Neural cell (in vitro differentiated cells): Measurements from ENCODE around the gene MAB21L4. TPM values are rescaled to one million over a fixed set of nuclear protein-coding genes. Genes with fewer than 3 reads are reported as not detected.

Experiments
- H2AFZ ChIP-seq: fragments of 200-600, 300-800 bp; sonication (generic), shearing (Covaris generic); 2 replicates; pipeline ENCODE4 v1.6.0; 2014; ENCODE audit warnings: low read depth, mild to moderate bottlenecking, antibody characterized with exemption, low read length, moderate library complexity
- H3F3A ChIP-seq: fragments of 200-600 bp; shearing (Covaris generic); 2 replicates; pipeline ENCODE4 v1.6.1; 2016; ENCODE audit warnings: mild to moderate bottlenecking, moderate library complexity, mixed read lengths, antibody characterized with exemption, low read length; ENCODE audit not compliant: insufficient read depth, poor library complexity, severe bottlenecking
- H3K27ac ChIP-seq: fragments of 200-600, 300-800 bp; sonication (generic), shearing (Covaris generic); 2 replicates; pipeline ENCODE4 v1.5.1; 2014; ENCODE audit warnings: mild to moderate bottlenecking, low read length, moderate library complexity
- H3K27me3 ChIP-seq: fragments of 300-800, 200-600 bp; sonication (generic), shearing (Covaris generic); 2 replicates; pipeline ENCODE4 v1.6.0; 2014; ENCODE audit warnings: mild to moderate bottlenecking, low read depth, low read length, moderate library complexity; ENCODE audit not compliant: insufficient read depth
- H3K36me3 ChIP-seq: fragments of 300-800, 200-600 bp; sonication (generic), shearing (Covaris generic); 2 replicates; pipeline ENCODE4 v1.5.1; 2014; ENCODE audit warnings: mild to moderate bottlenecking, antibody characterized with exemption, low read length, moderate library complexity; ENCODE audit not compliant: insufficient read depth
- H3K4me2 ChIP-seq: fragments of 300-800, 200-600 bp; sonication (generic), shearing (Covaris generic); 2 replicates; pipeline ENCODE4 v1.6.0; 2014; ENCODE audit warnings: mild to moderate bottlenecking, low read length
- H3K4me3 ChIP-seq: fragments of 300-800, 200-600 bp; sonication (generic), shearing (Covaris generic); 2 replicates; pipeline ENCODE4 v1.5.1; 2014; ENCODE audit warnings: mild to moderate bottlenecking, low read length, moderate library complexity
- H3K79me2 ChIP-seq: fragments of 200-600 bp; shearing (Covaris generic); replicated peaks from 2 replicates; pipeline ENCODE4 v1.6.0; 2014; ENCODE audit warnings: mild to moderate bottlenecking, low read length, moderate library complexity; ENCODE audit not compliant: insufficient read depth
- H3K9ac ChIP-seq: fragments of 300-800, 200-600 bp; sonication (generic), shearing (Covaris generic); 2 replicates; pipeline ENCODE4 v1.6.1; 2016; ENCODE audit warnings: mild to moderate bottlenecking, low read length, mixed read lengths
- H3K9me2 ChIP-seq: fragments of 200-600 bp; shearing (Covaris generic); 2 replicates; pipeline ENCODE4 v1.6.1; 2016; ENCODE audit warnings: mild to moderate bottlenecking, low read length, mixed read lengths; ENCODE audit not compliant: insufficient read depth
- H3K9me3 ChIP-seq: fragments of 200-600, 300-800 bp; sonication (generic), shearing (Covaris generic); 2 replicates; pipeline ENCODE4 v1.6.1; 2016; ENCODE audit warnings: mild to moderate bottlenecking, mixed run types, low read length, moderate library complexity, mixed read lengths
- H4K20me1 ChIP-seq: fragments of 200-600 bp; shearing (Covaris generic); 2 replicates; pipeline ENCODE4 v1.6.1; 2016; ENCODE audit warnings: mild to moderate bottlenecking, mixed run types; ENCODE audit not compliant: insufficient read depth
- CTCF ChIP-seq: fragments of 450-650 bp; IDR thresholded peaks from 2 replicates; pipeline ENCODE4 v1.5.1; 2014; ENCODE audit warnings: antibody characterized with exemption, mild to moderate bottlenecking, moderate library complexity; ENCODE audit not compliant: poor library complexity, severe bottlenecking
- EP300 ChIP-seq: fragments of 450-650 bp; conservative IDR thresholded peaks from 2 replicates; pipeline ENCODE4 v1.6.1; 2014; ENCODE audit warnings: antibody characterized with exemption, mild to moderate bottlenecking, moderate library complexity; ENCODE audit not compliant: poor library complexity, severe bottlenecking
- EZH2 ChIP-seq: fragments of 200-600, 300-800 bp; shearing (Covaris generic), sonication (generic); IDR thresholded peaks from 2 replicates; pipeline ENCODE4 v1.6.1; 2014; ENCODE audit warnings: antibody characterized with exemption, low read length, borderline replicate concordance, mild to moderate bottlenecking; ENCODE audit not compliant: insufficient read depth, poor library complexity, severe bottlenecking
- MXI1 ChIP-seq: fragments of 450-650 bp; conservative IDR thresholded peaks from 2 replicates; pipeline ENCODE4 v1.6.1; 2014; ENCODE audit warnings: antibody characterized with exemption, mild to moderate bottlenecking; ENCODE audit not compliant: poor library complexity, severe bottlenecking
- POLR2AphosphoS5 ChIP-seq: IDR thresholded peaks from 2 replicates; pipeline ENCODE4 v1.6.1; 2012
- RAD21 ChIP-seq: fragments of 450-650 bp; conservative IDR thresholded peaks from 2 replicates; pipeline ENCODE4 v1.6.1; 2014; ENCODE audit warnings: antibody characterized with exemption, mild to moderate bottlenecking, moderate library complexity
- REST ChIP-seq: IDR thresholded peaks from 2 replicates; pipeline ENCODE4 v1.6.1; 2012; ENCODE audit warnings: borderline replicate concordance
- SMC3 ChIP-seq: fragments of 450-650 bp; conservative IDR thresholded peaks from 2 replicates; pipeline ENCODE4 v1.6.1; 2014; ENCODE audit warnings: antibody characterized with exemption, mild to moderate bottlenecking, moderate library complexity; ENCODE audit not compliant: poor library complexity
- TAF1 ChIP-seq: IDR thresholded peaks from 2 replicates; pipeline ENCODE4 v1.6.1; 2012; ENCODE audit warnings: low read depth
- polyA plus RNA-seq: library from polyadenylated mRNA; depleted of rRNA; stranded (reverse); fragments of >200 nt; gene quantifications from 2 replicates; pipeline ENCODE4 v1.2.3, GENCODE V29; 2014

Gene MAB21L4
- polyA plus RNA-seq, 1 donor from 2014 or later: not detected

- H3K9ac ChIP-seq: no peak overlapping the region
- H3K9me2 ChIP-seq: no peaks in the 10 kb centered on the region
- no peaks in the 10 kb centered on the region for H3K27me3 ChIP-seq
- H3K27ac ChIP-seq: no peak overlapping the region
- no peaks in the 10 kb centered on the region for H4K20me1 ChIP-seq
- TF ChIP-seq EP300 (no peak), RAD21 (no peak), POLR2AphosphoS5 (no peak), CTCF (no peak), TAF1 (no peak), SMC3 (no peak), EZH2 (no peak), REST (no peak), MXI1 (no peak)
- H3K36me3 ChIP-seq: no peaks in the 10 kb centered on the region
- no peaks in the 10 kb centered on the region for H3K79me2 ChIP-seq
- no peaks in the 10 kb centered on the region for H3K9me3 ChIP-seq
- H3K4me3 ChIP-seq: no peak overlapping the region
- H3F3A ChIP-seq: no peaks in the 10 kb centered on the region
- H2AFZ ChIP-seq: no peak overlapping the region
- no peak overlapping the region for H3K4me2 ChIP-seq
Observed at GRCh38 chr2:240892925-240893324, 3.0 kb downstream of the MAB21L4 start.

GRCh38 chr2:240892356-240892755 lies 3.6 kb downstream of the MAB21L4 start:
- no peaks in the 10 kb centered on the region for H3K79me2 ChIP-seq
- H3K4me2 ChIP-seq: no peak overlapping the region
- no peak overlapping the region for H2AFZ ChIP-seq
- no peak overlapping the region for H3K9ac ChIP-seq
- H4K20me1 ChIP-seq: no peaks in the 10 kb centered on the region
- no peaks in the 10 kb centered on the region for H3F3A ChIP-seq
- no peaks in the 10 kb centered on the region for H3K9me3 ChIP-seq
- no peak overlapping the region for H3K27ac ChIP-seq
- no peaks in the 10 kb centered on the region for H3K36me3 ChIP-seq
- H3K9me2 ChIP-seq: no peaks in the 10 kb centered on the region
- no peaks in the 10 kb centered on the region for H3K27me3 ChIP-seq
- TF ChIP-seq POLR2AphosphoS5 (no peak), TAF1 (no peak), MXI1 (no peak), REST (no peak), RAD21 (no peak), CTCF (no peak), EZH2 (no peak), SMC3 (no peak), EP300 (no peak)
- H3K4me3 ChIP-seq: no peak overlapping the region
